ENCODE results near the gene TRAPPC3L. TPM values are rescaled to one million over a fixed set of nuclear protein-coding genes. Genes with fewer than 3 reads are reported as not detected.

Gene TRAPPC3L
- total and polyA plus RNA-seq, 12 donors, result 0.10 to 0.57 (median 0.27) TPM; not detected in 4

DNA sequence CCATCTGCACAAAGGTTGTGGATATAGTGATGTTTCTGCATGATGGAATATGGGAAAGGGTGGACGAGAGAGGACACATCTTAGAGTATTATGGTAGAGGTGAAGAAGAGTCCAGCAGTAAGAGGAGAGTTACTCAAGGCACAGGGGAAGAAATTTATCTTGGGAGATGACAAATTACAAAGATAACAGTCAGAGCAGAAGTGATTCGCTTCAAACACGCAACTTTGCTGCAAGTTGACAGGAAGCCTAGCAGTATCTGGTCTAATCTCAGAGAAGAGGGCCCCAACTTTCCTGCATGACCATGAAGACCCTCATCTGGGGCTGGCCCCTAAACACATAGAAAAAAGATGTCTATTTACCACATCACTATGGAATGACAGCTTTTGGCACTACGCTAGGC, 85.6 kb downstream of the TRAPPC3L start:
- WGBS, 4 donors, result 68 to 78% (median 72%) methylated on average over 4 of the region's 4 CpGs
- Histone ChIP-seq H3K27ac (no peak overlapping the region), H3K4me3 (no peak overlapping the region), H3K27me3 (no peaks in the 10 kb centered on the region), H3K9me3 (replicated peaks in 1 of 3) (no peaks in the 10 kb centered on the region), H3K36me3 (replicated peaks in 1 of 2) (no peaks in the 10 kb centered on the region), H3K4me1 (replicated peaks in 1 of 2) (peaks cover 7 to 14% of the 10 kb centered on the region in 2 donors)
- intact Hi-C loops (cut with DNase I), result no loop called here
- TF ChIP-seq CTCF (IDR thresholded peaks at IDR 0.05) (no peak), POLR2A (IDR thresholded peaks at IDR 0.05) (no peak)
- no peak for DNase-seq

DNA sequence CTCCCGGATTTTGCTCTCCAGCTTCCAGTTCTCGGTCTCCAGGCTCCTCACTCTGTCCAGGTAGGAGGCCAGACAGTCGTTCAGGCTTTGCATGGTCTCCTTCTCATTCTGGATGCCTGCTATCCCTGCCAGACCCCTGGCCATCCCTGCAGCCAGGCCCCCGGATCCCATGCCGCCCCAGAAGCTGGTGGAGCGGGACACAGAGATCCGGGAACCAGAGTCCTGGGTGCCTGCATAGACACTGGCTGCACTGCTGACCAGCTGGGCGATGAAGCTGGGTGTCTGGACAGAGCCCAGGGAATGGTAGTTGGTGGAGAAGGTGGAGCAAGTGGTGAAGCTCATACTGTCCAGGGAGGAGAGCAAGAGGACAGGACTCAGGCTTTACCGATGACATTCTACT, 87.2 kb downstream of the TRAPPC3L start:
- Histone ChIP-seq H3K36me3 (replicated peaks in 1 of 2) (no peaks in the 10 kb centered on the region), H3K27me3 (no peaks in the 10 kb centered on the region), H3K4me1 (replicated peaks in 1 of 2) (peaks cover 7 to 14% of the 10 kb centered on the region in 2 donors), H3K4me3 (no peak overlapping the region), H3K9me3 (replicated peaks in 1 of 3) (no peaks in the 10 kb centered on the region), H3K27ac (no peak overlapping the region)
- no peak for DNase-seq
- no peak for TF ChIP-seq CTCF (IDR thresholded peaks at IDR 0.05)
- no peak for TF ChIP-seq POLR2A (IDR thresholded peaks at IDR 0.05)
- 83 to 89% (median 86%) methylated on average over 7 to 9 of the region's 9 CpGs for WGBS, 4 donors
- intact Hi-C loops (cut with DNase I), result no loop called here

- no peaks in the 10 kb centered on the region for H3K9me3 ChIP-seq (replicated peaks in 1 of 3)
- no peaks in the 10 kb centered on the region for H3K27me3 ChIP-seq
- no peak overlapping the region for H3K4me3 ChIP-seq
- DNase-seq, result no peak
- 69 to 86% (median 74%) methylated on average over 2 of the region's 2 CpGs for WGBS, 4 donors
- H3K27ac ChIP-seq, result no peak overlapping the region
- intact Hi-C loops (cut with DNase I), result no loop called here
- TF ChIP-seq CTCF (IDR thresholded peaks at IDR 0.05) (no peak), POLR2A (IDR thresholded peaks at IDR 0.05) (no peak)
- no peaks in the 10 kb centered on the region for H3K36me3 ChIP-seq (replicated peaks in 1 of 2)
- H3K4me1 ChIP-seq (replicated peaks in 1 of 2), result peaks cover 3 to 7% of the 10 kb centered on the region in 2 donors
These were observed 88.6 kb downstream of the TRAPPC3L start for GRCh38 chr6:116456927-116457326.

DNA sequence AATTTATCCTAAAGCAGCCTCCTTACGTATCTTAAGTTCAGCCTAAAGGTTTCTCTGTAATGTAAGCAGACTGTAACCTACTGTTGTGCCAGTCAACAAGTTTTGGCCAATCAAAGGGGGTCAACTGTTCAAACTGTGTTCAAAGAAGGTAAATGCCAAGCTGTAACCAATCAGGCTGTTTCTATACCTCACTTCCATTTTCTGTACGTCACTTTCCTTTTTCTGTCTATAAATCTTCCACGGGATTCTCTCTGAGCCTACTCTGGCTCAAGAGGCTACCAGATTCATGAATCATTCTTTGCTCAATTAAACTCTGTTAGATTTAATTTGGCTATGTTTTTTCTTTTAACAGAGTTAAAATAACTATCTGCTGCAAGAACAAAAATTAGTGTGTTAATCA, 89.4 kb downstream of the TRAPPC3L start:
- intact Hi-C loops (cut with DNase I), result no loop called here
- no peak for DNase-seq
- H3K36me3 ChIP-seq (replicated peaks in 1 of 2), result no peaks in the 10 kb centered on the region
- 74 to 82% (median 78%) methylated on average over 3 of the region's 3 CpGs for WGBS, 4 donors
- H3K27ac ChIP-seq, result no peak overlapping the region
- H3K27me3 ChIP-seq, result no peaks in the 10 kb centered on the region
- no peak for TF ChIP-seq POLR2A (IDR thresholded peaks at IDR 0.05)
- TF ChIP-seq CTCF (IDR thresholded peaks at IDR 0.05), result no peak
- no peak overlapping the region for H3K4me3 ChIP-seq
- H3K9me3 ChIP-seq (replicated peaks in 1 of 3), result no peaks in the 10 kb centered on the region
- H3K4me1 ChIP-seq (replicated peaks in 1 of 2), result peaks cover 0 to 5% of the 10 kb centered on the region in 2 donors
